Natural killer cell (primary cell): ENCODE measurements around the gene ANGPTL2. TPM values are rescaled to one million over a fixed set of nuclear protein-coding genes. Genes with fewer than 3 reads are reported as not detected.

Experiments
- ATAC-seq, 3 donors: fragments of 150-1000 bp in 2 of 3; fragments of 200-7000 bp in 1 of 3; cut with Tn5 transposase; 1 replicate in 1 of 3; 2 replicates in 2 of 3; pipeline ENCODE4 v1.10.0; 2021; ENCODE audit warnings: mild to moderate bottlenecking in 2 of 3, moderate library complexity in 2 of 3
- DNase-seq, 2 donors: peaks; one replicate each; pipeline versions ENCODE4 v3.0.0 to v3.0.0-alpha.2; 2013 to 2021; ENCODE audit warnings: mixed read lengths in 1 of 2
- H3K27ac ChIP-seq: one replicate; pipeline ENCODE4 v1.5.1; 2013; ENCODE audit warnings: mild to moderate bottlenecking, low read length
- H3K27me3 ChIP-seq: one replicate; pipeline ENCODE4 v1.6.1; 2013; ENCODE audit warnings: low read length; ENCODE audit not compliant: control insufficient read depth, insufficient read depth
- H3K36me3 ChIP-seq: one replicate; pipeline ENCODE4 v1.6.1; 2013; ENCODE audit warnings: low read length; ENCODE audit not compliant: control insufficient read depth, insufficient read depth
- H3K4me1 ChIP-seq: one replicate; pipeline ENCODE4 v1.6.1; 2013; ENCODE audit warnings: low read length; ENCODE audit not compliant: control insufficient read depth, insufficient read depth
- H3K4me3 ChIP-seq: one replicate; pipeline ENCODE4 v1.5.1; 2013; ENCODE audit warnings: low read length
- H3K9me3 ChIP-seq: one replicate; pipeline ENCODE4 v1.6.1; 2013; ENCODE audit warnings: low read length; ENCODE audit not compliant: control insufficient read depth, insufficient read depth
- H3K27ac Mint-ChIP-seq, 2 donors: one replicate each; pipeline ENCODE4 v1.8.0; 2022; ENCODE audit warnings: mild to moderate bottlenecking in 2 of 2, mixed read lengths in 2 of 2, moderate library complexity in 1 of 2
- H3K27me3 Mint-ChIP-seq, 2 donors: one replicate each; pipeline ENCODE4 v1.8.0; 2022; ENCODE audit warnings: low read depth in 2 of 2, mixed read lengths in 2 of 2
- H3K36me3 Mint-ChIP-seq: one replicate; pipeline ENCODE4 v1.8.0; 2022; ENCODE audit warnings: mixed read lengths
- H3K4me1 Mint-ChIP-seq, 2 donors: one replicate each; pipeline ENCODE4 v1.8.0; 2022; ENCODE audit warnings: mixed read lengths in 2 of 2
- H3K4me3 Mint-ChIP-seq: one replicate; pipeline ENCODE4 v1.8.0; 2022; ENCODE audit warnings: mild to moderate bottlenecking, moderate library complexity, mixed read lengths
- H3K9me3 Mint-ChIP-seq, 2 donors: one replicate each; pipeline ENCODE4 v1.8.0; 2022; ENCODE audit warnings: mixed read lengths in 2 of 2
- CTCF ChIP-seq: fragments of 200-600 bp; IDR thresholded peaks from one replicate; pipeline ENCODE4 v1.8.0; 2022; ENCODE audit warnings: antibody characterized with exemption
- WGBS: methylation state at CpG from one replicate; pipeline ENCODE4 v1.1.7; 2013; ENCODE audit warnings: missing lambda C conversion rate; ENCODE audit not compliant: insufficient coverage; 5-methylcytosine and 5-hydroxymethylcytosine counted together
- intact Hi-C: fragments of 100-400 bp; cut with micrococcal nuclease; formaldehyde crosslinking; loops from one replicate; pipeline ENCODE4 v1.14.2; 2022
- total RNA-seq, 4 donors: library from RNA; stranded (reverse); fragments of 120-200 nt in 1 of 4; gene quantifications; one replicate each; pipeline versions ENCODE4 v1.2.3 to v1.2.4, GENCODE V29; 2013 to 2022

The ANGPTL2 gene
- total RNA-seq, 3 donors from 2014 or later (not counting 1 experiment from before 2014, with no cell fraction given): not detected

DNA sequence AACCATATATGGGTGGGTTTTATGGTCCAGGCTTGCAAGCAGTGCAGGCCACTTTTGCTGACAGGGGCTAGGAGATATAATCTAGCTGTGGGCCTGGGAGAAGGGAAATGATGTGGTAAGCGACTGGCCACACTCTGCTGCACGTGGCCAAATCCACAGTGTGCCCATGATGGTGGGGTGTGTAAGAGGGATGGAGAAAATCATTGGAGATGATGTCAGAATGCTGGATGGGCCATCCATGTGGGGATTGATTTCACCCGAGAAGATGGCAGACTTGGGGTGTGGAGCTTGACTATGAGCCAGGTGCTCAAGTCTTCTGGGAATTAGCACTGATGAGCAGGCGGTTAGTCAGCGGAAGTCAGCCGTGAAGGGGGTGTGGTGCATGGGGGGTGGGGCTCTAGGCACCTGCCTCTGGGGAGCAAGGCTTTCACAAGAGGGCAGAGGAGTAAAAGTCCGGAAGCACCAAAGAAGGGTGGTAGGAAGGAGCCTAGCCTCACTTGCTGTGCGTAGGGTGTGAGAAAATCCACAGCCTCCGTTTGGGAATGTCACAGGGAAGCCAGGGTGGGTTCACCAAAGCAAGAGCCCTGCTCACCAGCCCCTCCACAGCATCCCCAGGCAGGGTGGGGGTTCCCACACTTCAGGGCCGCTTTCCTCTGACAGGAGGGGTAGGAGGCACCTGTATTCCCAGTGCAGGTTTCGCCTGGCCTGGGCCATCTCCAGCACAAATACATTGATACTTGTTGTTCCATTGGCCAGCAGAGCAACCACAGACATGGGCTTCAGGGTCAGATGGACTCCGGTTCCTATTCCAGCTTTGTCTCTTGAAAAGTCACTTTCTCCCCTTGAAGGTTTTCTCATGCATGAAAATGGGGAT lies 44.5 kb upstream of the ANGPTL2 start:
- Histone ChIP-seq H3K4me3 (no peak overlapping the region), H3K9me3 (no peaks in the 10 kb centered on the region), H3K36me3 (no peaks in the 10 kb centered on the region), H3K4me1 (peaks cover 7% of the 10 kb centered on the region), H3K27ac (no peak overlapping the region), H3K27me3 (no peaks in the 10 kb centered on the region)
- TF ChIP-seq CTCF: no peak
- H3K4me3 Mint-ChIP-seq: no peak overlapping the region
- ATAC-seq (no peak), DNase-seq (no peak)
- H3K9me3 Mint-ChIP-seq: no peaks in the 10 kb centered on the region
- no peaks in the 10 kb centered on the region for H3K36me3 Mint-ChIP-seq
- H3K27ac Mint-ChIP-seq: no peak overlapping the region
- WGBS: 75% methylated on average over 12 of the region's 12 CpGs
- no peaks in the 10 kb centered on the region for H3K4me1 Mint-ChIP-seq
- intact Hi-C loops: no loop called here
- no peaks in the 10 kb centered on the region for H3K27me3 Mint-ChIP-seq

DNA sequence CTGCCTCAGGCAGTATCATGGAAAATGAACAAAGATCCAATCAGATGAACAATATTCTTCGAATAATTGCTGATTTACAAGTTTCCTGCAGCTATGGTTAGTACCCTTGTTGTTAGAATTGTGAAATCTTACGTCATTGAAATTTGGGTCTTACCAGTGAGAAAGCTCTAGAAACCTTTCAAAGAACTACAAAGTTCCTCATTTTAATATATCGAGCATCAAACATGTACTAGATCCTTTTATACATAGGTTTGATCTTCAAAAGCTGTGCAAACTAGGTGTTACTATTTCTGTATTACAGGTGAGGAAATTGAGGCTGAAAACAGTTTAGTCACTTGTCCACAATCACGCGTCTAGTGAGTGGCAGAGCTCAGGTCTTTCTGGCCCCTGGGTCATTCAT lies 43.7 kb upstream of the ANGPTL2 start:
- H3K27me3 ChIP-seq: no peaks in the 10 kb centered on the region
- no peaks in the 10 kb centered on the region for H3K9me3 ChIP-seq
- no peak overlapping the region for H3K4me3 Mint-ChIP-seq
- H3K27ac Mint-ChIP-seq: no peak overlapping the region
- ATAC-seq (no peak), DNase-seq (no peak)
- no peaks in the 10 kb centered on the region for H3K36me3 Mint-ChIP-seq
- H3K4me1 Mint-ChIP-seq: no peaks in the 10 kb centered on the region
- no peak overlapping the region for H3K27ac ChIP-seq
- H3K36me3 ChIP-seq: no peaks in the 10 kb centered on the region
- peaks cover 7% of the 10 kb centered on the region for H3K4me1 ChIP-seq
- intact Hi-C loops: no loop called here
- no peaks in the 10 kb centered on the region for H3K9me3 Mint-ChIP-seq
- TF ChIP-seq CTCF: no peak
- no peaks in the 10 kb centered on the region for H3K27me3 Mint-ChIP-seq
- 88% methylated on average over 2 of the region's 5 CpGs for WGBS
- H3K4me3 ChIP-seq: no peak overlapping the region

- 86% methylated on average over 3 of the region's 4 CpGs for WGBS
- no peak overlapping the region for H3K4me3 ChIP-seq
- ATAC-seq (no peak), DNase-seq (no peak)
- Mint-ChIP-seq H3K36me3 (no peaks in the 10 kb centered on the region), H3K27me3 (no peaks in the 10 kb centered on the region), H3K4me3 (no peak overlapping the region), H3K27ac (no peak overlapping the region), H3K4me1 (no peaks in the 10 kb centered on the region), H3K9me3 (no peaks in the 10 kb centered on the region)
- no peak overlapping the region for H3K27ac ChIP-seq
- H3K4me1 ChIP-seq: peaks cover 7% of the 10 kb centered on the region
- no peaks in the 10 kb centered on the region for H3K9me3 ChIP-seq
- H3K27me3 ChIP-seq: no peaks in the 10 kb centered on the region
- no peaks in the 10 kb centered on the region for H3K36me3 ChIP-seq
- intact Hi-C loops: no loop called here
- no peak for TF ChIP-seq CTCF
These were observed 42.7 kb upstream of the ANGPTL2 start for GRCh38 chr9:127165116-127165515.

DNA sequence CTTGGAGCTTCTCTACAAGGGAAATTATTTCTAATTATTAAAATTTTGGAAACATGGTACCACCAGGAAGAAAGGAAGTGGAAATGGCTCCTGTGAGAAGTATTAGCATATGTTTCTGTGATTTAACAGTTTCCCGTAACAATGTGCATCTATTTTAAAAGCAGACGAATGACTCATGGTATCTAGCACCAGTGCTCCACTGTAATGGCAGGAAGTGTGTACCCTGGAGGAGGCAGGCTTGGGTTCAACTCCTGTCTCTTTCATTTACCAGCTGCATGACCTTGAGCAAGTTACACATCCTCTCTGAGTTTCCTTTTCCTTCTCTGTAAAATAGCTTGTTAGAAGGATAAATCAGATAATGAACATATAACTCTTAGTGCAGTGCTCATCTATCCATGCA lies 41.0 kb upstream of the ANGPTL2 start:
- Histone ChIP-seq H3K27ac (no peak overlapping the region), H3K36me3 (no peaks in the 10 kb centered on the region), H3K4me1 (peaks cover 7% of the 10 kb centered on the region), H3K27me3 (no peaks in the 10 kb centered on the region), H3K9me3 (no peaks in the 10 kb centered on the region), H3K4me3 (no peak overlapping the region)
- Mint-ChIP-seq H3K36me3 (no peaks in the 10 kb centered on the region), H3K4me1 (no peaks in the 10 kb centered on the region), H3K4me3 (no peak overlapping the region), H3K27me3 (peaks cover 0 to 3% of the 10 kb centered on the region in 2 donors), H3K27ac (no peak overlapping the region), H3K9me3 (no peaks in the 10 kb centered on the region)
- TF ChIP-seq CTCF: no peak
- WGBS: 37% methylated on average over 2 of the region's 2 CpGs
- ATAC-seq: no peak
- DNase-seq: no peak
- intact Hi-C loops: no loop called here
